NCI-H2196 treated with DMSO at 0.1 percent for 48 hours (cell line): ENCODE data around the gene ACLY.
A peak's percentile ranks its signal among the peaks of the same experiment; 100 is the strongest.

Source experiments
- DNase-seq: peaks from one replicate; lab custom pipeline; 2025; ENCODE audit not compliant: unreplicated experiment; lab: John Stamatoyannopoulos, UW

Gene ACLY

GRCh38 chr17:41918314-41919164, at the start of gene ACLY:
Gene ACLY (minus strand): TSS chr17:41918951. CDS start chr17:41913873, 5,078 bp downstream.
- peak; percentile 80 for DNase-seq

DNA sequence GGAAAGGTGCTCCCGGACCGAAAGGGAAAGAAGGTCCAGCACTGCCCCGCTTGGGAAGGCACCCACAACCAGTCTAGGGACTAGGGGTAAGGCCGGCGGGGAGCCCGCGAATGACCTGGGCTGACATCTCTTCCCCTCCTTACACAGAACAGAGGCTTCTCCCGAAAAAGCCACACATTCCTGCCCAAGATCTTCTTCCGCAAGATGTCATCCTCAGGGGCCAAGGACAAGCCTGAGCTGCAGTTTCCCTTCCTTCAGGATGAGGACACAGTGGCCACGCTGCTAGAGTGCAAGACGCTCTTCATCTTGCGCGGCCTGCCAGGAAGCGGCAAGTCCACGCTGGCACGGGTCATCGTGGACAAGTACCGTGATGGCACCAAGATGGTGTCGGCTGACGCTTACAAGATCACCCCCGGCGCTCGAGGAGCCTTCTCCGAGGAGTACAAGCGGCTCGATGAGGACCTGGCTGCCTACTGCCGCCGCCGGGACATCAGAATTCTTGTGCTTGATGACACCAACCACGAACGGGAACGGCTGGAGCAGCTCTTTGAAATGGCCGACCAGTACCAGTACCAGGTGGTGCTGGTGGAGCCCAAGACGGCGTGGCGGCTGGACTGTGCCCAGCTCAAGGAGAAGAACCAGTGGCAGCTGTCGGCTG, 49.3 kb upstream of the ACLY start:
- DNase-seq, result no peak

- no peak for DNase-seq
Measured at GRCh38 chr17:41967141-41967920, 48.6 kb upstream of the ACLY start.

DNA sequence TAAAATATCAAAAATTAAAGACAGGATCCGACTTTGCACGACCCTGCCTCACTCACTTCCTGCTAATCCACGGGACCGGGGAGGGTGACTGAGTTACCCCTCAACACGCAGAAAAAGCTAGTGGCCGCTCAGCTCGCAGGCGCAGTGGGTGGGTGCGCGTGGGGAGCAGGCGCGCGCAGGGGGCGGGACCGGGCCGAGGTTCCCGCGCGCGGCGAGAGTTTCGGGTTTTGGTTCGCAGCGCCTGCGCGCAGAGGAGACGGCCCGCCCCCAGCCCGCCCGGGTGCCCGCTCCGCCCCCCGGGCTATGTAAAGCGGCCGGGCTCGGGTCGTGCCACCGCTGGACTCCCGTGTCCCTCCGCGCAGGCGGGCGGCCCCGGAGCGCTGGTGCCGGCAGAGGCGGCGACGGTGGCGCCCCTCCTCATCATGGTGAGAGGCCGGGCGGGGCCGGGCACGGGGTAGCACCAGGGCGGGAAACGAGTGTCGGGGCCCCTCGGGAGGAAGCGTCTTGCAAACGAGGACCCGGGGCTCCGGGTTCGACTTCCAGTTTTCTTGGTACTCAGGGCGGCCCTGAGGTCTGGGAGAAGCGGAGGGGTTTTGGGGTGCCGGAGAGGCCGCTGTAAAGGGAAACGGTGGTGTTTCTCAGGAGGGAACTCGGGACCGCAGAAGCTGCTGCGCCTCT, 47.9 kb upstream of the ACLY start, which contains the start of gene CNP:
Gene CNP, plus strand, starts transcription at position 333 of the 678 bp plus-strand sequence. Its CDS starts 90 bp downstream, at position 423.
- DNase-seq, result peak; percentile 55

- peak; percentile 67 for DNase-seq
Measured at GRCh38 chr17:41965694-41966462, 47.1 kb upstream of the ACLY start.

GRCh38 chr17:41962768-41963434, 44.1 kb upstream of the ACLY start:
- DNase-seq, result peak; percentile 4

DNA sequence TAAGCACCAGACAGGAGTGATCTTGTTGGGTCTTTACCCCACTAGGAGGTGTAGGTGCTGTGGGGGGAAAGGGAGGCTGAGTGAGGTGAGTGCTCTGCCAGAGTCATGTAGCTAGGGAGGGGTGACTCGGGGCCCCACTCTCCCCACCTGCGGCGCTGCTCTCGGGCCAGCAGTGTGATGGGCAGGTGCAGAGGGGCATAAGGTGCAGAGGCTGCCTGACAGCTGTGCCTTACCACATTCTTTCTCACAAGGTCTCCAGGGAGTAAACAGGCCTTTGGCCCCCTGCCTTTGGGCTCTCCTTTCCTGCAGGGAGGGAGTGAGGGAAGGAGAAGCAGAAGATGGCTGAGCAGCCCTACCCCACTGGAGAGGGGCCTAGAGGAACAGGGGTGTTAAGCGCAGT, 43.4 kb upstream of the ACLY start:
- DNase-seq, result no peak

DNA sequence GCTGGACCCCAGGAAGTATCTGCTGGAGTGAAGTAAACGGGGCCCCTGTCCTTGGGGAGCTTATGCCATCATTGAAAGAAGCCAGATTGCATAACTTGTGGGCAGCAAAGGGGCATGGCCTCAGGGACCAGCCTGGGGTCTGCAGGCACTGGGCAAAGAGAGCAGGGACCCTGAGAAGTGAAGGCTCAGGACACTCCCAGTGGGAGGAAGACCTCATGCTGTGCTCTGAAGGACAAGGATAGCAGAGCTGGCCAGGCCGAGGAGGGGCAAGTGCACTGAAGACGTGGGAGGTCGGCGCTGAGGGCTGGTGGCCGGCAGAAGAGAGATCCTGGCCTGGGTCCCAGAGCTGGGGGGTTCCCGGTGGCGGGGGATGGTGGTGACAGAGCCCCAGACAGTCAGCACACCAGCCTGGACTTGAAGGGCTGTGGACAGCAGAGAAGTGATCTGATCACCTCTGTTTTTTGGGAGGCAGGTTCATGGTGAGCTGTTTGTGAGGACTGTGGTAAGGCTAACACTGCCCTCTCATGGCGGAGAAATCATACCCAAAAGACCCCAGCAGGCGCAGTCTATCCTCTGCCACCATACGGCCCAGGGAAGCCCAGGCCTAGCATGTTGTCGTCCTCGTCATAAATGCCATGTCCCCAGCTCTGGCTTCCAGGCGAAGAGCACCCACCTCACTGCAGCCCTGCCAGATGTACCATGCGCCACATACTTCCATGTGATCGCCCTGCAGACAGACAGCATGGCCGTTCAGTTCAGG, 40.8 kb upstream of the ACLY start:
- no peak for DNase-seq

DNA sequence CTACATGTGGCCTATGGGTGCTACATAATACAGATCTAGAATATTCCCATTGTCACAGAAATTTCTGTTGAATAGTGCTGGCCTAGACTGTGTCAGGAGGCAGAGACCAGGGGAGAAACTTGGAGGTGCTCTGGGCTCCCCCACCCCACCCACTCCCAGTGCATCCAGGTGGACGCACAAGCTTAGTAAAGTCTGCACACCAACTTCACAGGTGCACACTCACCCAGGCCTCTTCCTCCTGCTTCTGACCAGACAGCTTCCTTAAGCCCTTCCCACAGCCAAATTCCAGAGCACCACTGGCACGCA, 40.2 kb upstream of the ACLY start:
- DNase-seq, result no peak

GRCh38 chr17:41957869-41958439, 39.2 kb upstream of the ACLY start:
- no peak for DNase-seq

DNA sequence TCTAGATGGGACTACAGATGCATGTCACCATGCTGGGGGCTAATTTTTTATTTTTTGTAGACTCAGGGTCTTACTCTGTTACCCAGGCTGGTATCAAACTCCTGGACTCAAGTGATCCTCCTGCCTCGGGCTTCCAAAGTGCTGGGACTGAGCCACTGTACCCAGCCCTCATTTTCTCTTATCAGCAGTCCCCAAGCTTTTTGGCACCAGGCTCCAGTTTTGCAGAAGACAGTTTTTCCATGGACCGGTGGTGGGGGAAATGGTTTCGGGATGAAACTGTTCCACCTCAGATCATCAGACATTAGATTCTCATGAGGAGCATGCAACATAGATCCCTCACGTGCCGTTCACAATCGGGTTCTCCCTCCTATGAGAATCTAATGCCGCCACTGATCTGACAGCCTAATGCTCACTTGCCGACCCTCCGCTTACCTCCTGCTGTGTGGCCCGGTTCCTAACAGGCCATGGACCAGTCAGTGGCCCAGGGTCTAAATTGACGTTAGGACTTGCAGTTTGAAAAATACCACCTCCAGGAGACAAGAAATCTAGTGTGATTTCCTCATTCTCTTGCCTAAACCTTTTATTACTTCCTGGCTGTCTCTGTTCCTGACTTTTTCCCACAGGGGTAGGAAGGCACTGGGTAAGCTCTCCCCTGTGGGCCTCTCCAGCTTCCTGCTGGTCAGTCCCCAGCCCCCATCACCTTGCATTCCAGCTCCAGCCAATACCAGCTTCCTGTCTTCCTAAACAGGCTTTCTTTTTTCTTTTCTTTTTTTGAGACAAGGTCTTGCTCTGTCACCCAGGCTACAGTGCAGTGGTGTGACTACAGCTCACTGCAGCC, 38.5 kb upstream of the ACLY start:
- DNase-seq, result no peak

DNA sequence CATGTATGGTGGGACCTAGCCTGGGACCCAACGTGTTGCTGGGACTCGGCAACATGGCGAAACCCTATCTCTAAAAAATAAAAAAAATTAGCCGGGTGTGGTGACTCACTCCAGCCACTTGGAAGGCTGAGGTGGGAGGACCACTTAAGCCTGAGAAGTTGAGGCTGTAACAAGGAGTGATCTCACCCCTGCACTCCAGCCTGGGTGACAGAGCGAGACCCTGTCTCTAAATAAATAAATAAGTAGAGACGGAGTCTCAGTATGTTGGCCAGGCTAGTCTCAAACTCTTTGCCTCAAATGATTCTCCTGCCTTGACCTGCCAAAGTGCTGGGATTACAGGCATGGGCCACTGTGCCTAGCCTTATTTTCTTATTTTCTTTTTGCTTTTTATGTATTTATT, 37.8 kb upstream of the ACLY start:
- DNase-seq, result no peak

GRCh38 chr17:41948762-41949460, 30.2 kb upstream of the ACLY start:
- no peak for DNase-seq

DNA sequence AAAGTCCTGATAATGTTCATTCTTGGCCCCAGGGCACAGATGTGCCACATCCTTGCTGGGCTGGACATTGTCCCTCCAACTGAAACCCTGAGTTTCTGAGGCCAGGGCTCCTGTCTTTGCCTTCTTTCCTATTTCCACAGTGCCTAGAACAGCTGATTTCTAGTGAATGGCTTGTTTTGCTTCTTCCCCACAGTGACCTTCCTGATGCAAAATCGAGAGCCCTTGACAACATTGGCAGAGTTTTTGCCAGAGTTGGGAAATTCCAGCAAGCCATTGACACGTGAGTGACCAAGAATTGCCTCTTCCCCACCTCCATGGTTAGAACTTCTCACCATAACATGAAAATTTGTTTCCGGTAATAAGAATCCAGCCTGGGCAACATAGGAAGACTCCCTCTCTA, 26.2 kb upstream of the ACLY start:
- DNase-seq, result no peak

DNA sequence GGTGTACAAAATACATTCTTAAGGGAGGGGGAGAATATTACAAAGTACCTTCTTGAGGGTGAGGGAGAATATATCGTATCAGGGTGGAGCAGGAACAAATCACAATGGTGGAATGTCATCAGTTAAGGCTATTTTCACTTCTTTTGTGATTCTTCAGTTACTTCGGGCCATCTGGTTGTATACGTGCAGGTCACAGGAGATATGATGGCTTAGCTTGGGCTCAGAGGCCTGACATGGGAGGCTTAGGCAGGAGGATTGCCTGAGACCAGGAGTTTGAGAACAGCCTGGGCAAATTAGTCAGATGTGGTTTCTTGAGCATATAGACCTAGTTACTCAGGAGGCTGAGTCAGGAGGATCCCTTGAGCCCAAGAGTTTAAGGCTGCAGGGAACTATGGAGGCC, 24.7 kb upstream of the ACLY start:
- DNase-seq, result no peak

GRCh38 chr17:41942626-41943373, 24.0 kb upstream of the ACLY start:
- no peak for DNase-seq

GRCh38 chr17:41941168-41941567, 22.4 kb upstream of the ACLY start:
- no peak for DNase-seq
